ENCODE measurements around the gene TMBIM4.
"Not testable (repeated sequence)": the region's sequence is repeated elsewhere in the genome, so short reads cannot be mapped to it uniquely, and the experiment has no call there.

GRCh38 chr12:66184822-66185221 is 15.0 kb upstream of the TMBIM4 start:
- TF ChIP-seq CTCF (IDR thresholded peaks at IDR 0.05; ENCODE audit: low read depth, low read length); EZH2phosphoT487 (IDR thresholded peaks at IDR 0.05; ENCODE audit: low read depth): not testable (repeated sequence)
